GM21737 (cell line): Measurements from ENCODE around the gene ZNF768.
"Not testable (repeated sequence)": the region's sequence is repeated elsewhere in the genome, so short reads cannot be mapped to it uniquely, and the experiment has no call there.

Source experiments
- ATAC-seq: cut with Tn5 transposase; IDR thresholded peaks from one replicate; pipeline ENCODE4 v1.9.1; 2021; ENCODE audit warnings: mild to moderate bottlenecking, moderate library complexity; ENCODE audit not compliant: unreplicated experiment

ZNF768 gene

GRCh38 chr16:30556125-30556473 is 29.7 kb upstream of the ZNF768 start:
- ATAC-seq = no peak

- no peak for ATAC-seq
These were observed 29.2 kb upstream of the ZNF768 start for GRCh38 chr16:30555315-30556124.

GRCh38 chr16:30554557-30555314 is 28.4 kb upstream of the ZNF768 start:
- ATAC-seq = no peak

GRCh38 chr16:30553393-30553899 is 27.1 kb upstream of the ZNF768 start:
- ATAC-seq = no peak

GRCh38 chr16:30552956-30553355 is 26.6 kb upstream of the ZNF768 start:
- ATAC-seq = no peak

GRCh38 chr16:30551781-30552180 is 25.4 kb upstream of the ZNF768 start:
- ATAC-seq = no peak

GRCh38 chr16:30548416-30549253 is 22.3 kb upstream of the ZNF768 start:
- no peak for ATAC-seq

- no peak for ATAC-seq
These were observed 19.7 kb upstream of the ZNF768 start for GRCh38 chr16:30546115-30546514.

GRCh38 chr16:30543067-30543466 is 16.7 kb upstream of the ZNF768 start:
- no peak for ATAC-seq

GRCh38 chr16:30541502-30542329 is 15.3 kb upstream of the ZNF768 start:
- no peak for ATAC-seq

- not testable (repeated sequence) for ATAC-seq
These were observed 14.6 kb upstream of the ZNF768 start for GRCh38 chr16:30540916-30541464.

GRCh38 chr16:30539986-30540526 is 13.7 kb upstream of the ZNF768 start:
- not testable (repeated sequence) for ATAC-seq

- no peak for ATAC-seq
These were observed 12.9 kb upstream of the ZNF768 start for GRCh38 chr16:30539000-30539964.

GRCh38 chr16:30536391-30537024 is 10.1 kb upstream of the ZNF768 start:
- not testable (repeated sequence) for ATAC-seq

GRCh38 chr16:30535777-30536190 is 9.4 kb upstream of the ZNF768 start:
- ATAC-seq = peak; percentile 57

- ATAC-seq = peak; percentile 8
These were observed 8.9 kb upstream of the ZNF768 start for GRCh38 chr16:30535106-30535776.

GRCh38 chr16:30534368-30535105 is 8.2 kb upstream of the ZNF768 start, which contains the start of gene ZNF747:
Gene ZNF747 (minus strand): TSS chr16:30534858. CDS start chr16:30534679, 179 bp downstream.
- ATAC-seq = peak; percentile 45
